K562 (cell line): Measurements from ENCODE around the gene ZSWIM3. TPM values are rescaled to one million over a fixed set of nuclear protein-coding genes. Genes with fewer than 3 reads are reported as not detected.

Experiments used
- CBX2 ChIP-seq: fragments of 200-600 bp; sonication (generic); IDR thresholded peaks from one replicate; pipeline ENCODE4 v1.6.1; 2012; ENCODE audit warnings: mild to moderate bottlenecking, low read length, inconsistent platforms; ENCODE audit not compliant: insufficient read depth, poor library complexity, severe bottlenecking
- ETS2 ChIP-seq: IDR thresholded peaks from 2 replicates; pipeline ENCODE4 v1.6.1; 2016; ENCODE audit warnings: borderline replicate concordance, missing genetic modification characterization, mild to moderate bottlenecking, moderate library complexity, missing compliant biosample characterization; ENCODE audit not compliant: poor library complexity, severe bottlenecking
- FOXA3 ChIP-seq, 2 experiments: fragments of 450-650 bp in 1 of 2; sonication (generic) in 1 of 2; formaldehyde crosslinking; IDR thresholded peaks in 1 of 2; conservative IDR thresholded peaks in 1 of 2; 2 replicates each; pipeline versions ENCODE4 v1.4.0 to v1.8.0; 2020 to 2022; ENCODE audit warnings: mild to moderate bottlenecking in 2 of 2, missing genetic modification reagents in 1 of 2
- HNRNPL ChIP-seq: fragments of 200-400 bp; formaldehyde crosslinking; IDR thresholded peaks from 2 replicates; pipeline ENCODE4 v1.6.1; 2017; ENCODE audit warnings: low read depth, mild to moderate bottlenecking, low read length
- KDM5B ChIP-seq: fragments of 200-600 bp; sonication (generic); IDR thresholded peaks from 2 replicates; pipeline ENCODE4 v1.6.1; 2012; ENCODE audit warnings: low read depth, mild to moderate bottlenecking, moderate library complexity, low read length, control low read depth, inconsistent platforms; ENCODE audit not compliant: insufficient replicate concordance
- KHSRP ChIP-seq: fragments of 450-650 bp; IDR thresholded peaks from 2 replicates; pipeline ENCODE4 v1.6.1; 2017
- L3MBTL2 ChIP-seq: fragments of 450-650 bp; IDR thresholded peaks from 2 replicates; pipeline ENCODE4 v1.6.1; 2016; ENCODE audit warnings: mild to moderate bottlenecking, moderate library complexity
- OTX1 ChIP-seq: fragments of 450-650 bp; formaldehyde crosslinking; IDR thresholded peaks from 2 replicates; pipeline ENCODE4 v1.4.0; 2022; ENCODE audit warnings: mild to moderate bottlenecking
- POLR2B ChIP-seq: fragments of 450-650 bp; IDR thresholded peaks from 2 replicates; pipeline ENCODE4 v1.6.1; 2018; ENCODE audit warnings: low read depth; ENCODE audit not compliant: partially characterized antibody
- PRPF4 ChIP-seq: fragments of 200-400 bp; formaldehyde crosslinking; IDR thresholded peaks from one replicate; pipeline ENCODE4 v1.6.1; 2017; ENCODE audit warnings: low read length, low read depth, mild to moderate bottlenecking; ENCODE audit not compliant: insufficient read depth, poor library complexity, severe bottlenecking
- TBP ChIP-seq: optimal IDR thresholded peaks from 2 replicates; pipeline ENCODE3; 2011; ENCODE audit warnings: low read depth, low read length, improper control_type of control experiment
- ZNF143 ChIP-seq: sonication (generic); formaldehyde crosslinking; IDR thresholded peaks from 2 replicates; pipeline ENCODE4 v1.9.0; 2022; ENCODE audit warnings: mild to moderate bottlenecking, missing genetic modification reagents
- ZNF384 ChIP-seq: IDR thresholded peaks from 2 replicates; pipeline ENCODE4 v1.6.1; 2012; ENCODE audit warnings: low read depth, low read length, improper control_type of control experiment
- ZNF551 ChIP-seq: fragments of 250-450 bp; sonication (Bioruptor Pico); IDR thresholded peaks from 2 replicates; pipeline ENCODE4 v1.5.0; 2021; ENCODE audit warnings: mild to moderate bottlenecking, moderate library complexity
- ZNF780A ChIP-seq: fragments of 250-450 bp; sonication (Bioruptor Pico); IDR thresholded peaks from 2 replicates; pipeline ENCODE4 v1.5.0; 2021; ENCODE audit warnings: mild to moderate bottlenecking
- ZSCAN32 ChIP-seq: fragments of 450-650 bp; formaldehyde crosslinking; IDR thresholded peaks from 2 replicates; pipeline ENCODE4 v1.4.0; 2020; ENCODE audit warnings: mild to moderate bottlenecking, moderate library complexity
- polyA plus RNA-seq, 8 experiments: library from polyadenylated mRNA; depleted of rRNA in 4 of 8; stranded (reverse) in 5 of 8; unstranded in 3 of 8; fragments of >200 nt; fragmentation: Nextera tagmentation in 2 of 8; fragmentation: Illumina TruSeq in 1 of 8; extraction: Ambion mirVana in 2 of 8; extraction: Trizol in 1 of 8; gene quantifications; 2 replicates each; pipeline versions ENCODE4 v1.2.1 to v1.2.3, GENCODE V29; 2011 to 2014; ENCODE audit warnings: inconsistent platforms in 1 of 8, missing spikeins in 1 of 8
- total RNA-seq, 7 experiments: library from RNA; depleted of rRNA in 6 of 7; stranded (reverse); fragments of >200 nt in 6 of 7; fragmentation: Illumina TruSeq in 2 of 7; extraction: Trizol in 2 of 7; gene quantifications; 2 replicates each; pipeline versions ENCODE4 v1.2.1 to v1.2.3, GENCODE V29; 2011 to 2021; ENCODE audit warnings: low replicate concordance in 1 of 7
- TF ChIP-seq, protein P1 (sequence below): IDR thresholded peaks from 3 replicates; pipeline ENCODE4 v1.6.1; 2011; ENCODE audit warnings: borderline replicate concordance, mild to moderate bottlenecking, moderate library complexity; ENCODE audit not compliant: insufficient read length; ENCODE audit errors: extremely low read depth
- TF ChIP-seq, protein P2 (sequence below): fragments of 450-650 bp; IDR thresholded peaks from 2 replicates; pipeline ENCODE4 v1.6.1; 2018; ENCODE audit not compliant: partially characterized antibody
- TF ChIP-seq, protein P3 (sequence below): IDR thresholded peaks from 2 replicates; pipeline ENCODE4 v1.6.1; 2016; ENCODE audit warnings: missing genetic modification characterization, missing compliant biosample characterization

The ZSWIM3 gene
- total and polyA plus RNA-seq, 9 of the 15 experiments (the other 6 are each of a cell fraction or from before 2014, with no cell fraction given): 1.7 to 4.3 (median 2.9) TPM

DNA sequence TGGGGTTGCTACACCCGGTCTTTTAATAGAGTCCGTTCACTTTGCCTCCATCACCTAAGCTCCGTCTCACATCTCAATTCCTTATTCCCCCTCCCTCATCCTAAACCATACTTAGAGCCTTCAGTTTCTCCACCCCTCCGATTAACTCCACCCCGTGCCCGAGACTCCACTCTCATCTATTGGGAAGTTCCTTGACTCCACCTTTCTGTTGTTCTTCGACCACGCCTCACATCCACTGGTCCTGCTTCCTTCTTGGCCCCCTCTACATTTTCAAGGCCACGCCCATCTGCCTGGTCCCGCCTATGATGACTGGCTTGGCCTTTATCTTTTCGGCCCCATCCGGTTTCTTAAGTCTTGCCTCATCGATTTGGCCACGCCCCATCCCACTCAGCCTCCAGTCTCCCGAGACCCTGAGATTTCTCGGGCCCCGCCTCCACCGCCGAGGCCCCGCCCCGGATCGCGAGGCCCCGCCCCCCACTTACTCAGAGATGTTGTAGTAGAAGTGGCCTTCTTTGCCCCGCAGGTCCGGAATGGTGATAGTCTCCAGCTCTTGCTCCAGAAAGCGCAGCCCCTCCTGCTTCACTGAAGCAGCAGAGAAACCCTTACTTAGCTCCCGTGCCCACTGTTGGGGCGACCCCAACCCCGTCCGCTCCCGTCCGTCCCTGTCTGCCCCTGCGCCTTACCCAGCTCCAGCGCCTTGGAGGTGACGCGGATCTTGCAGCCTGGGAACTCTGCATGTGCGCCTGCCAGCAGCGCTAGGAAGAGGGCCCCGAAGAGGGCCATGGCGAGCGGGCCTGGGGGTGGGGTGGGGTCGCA lies 53.5 kb downstream of the ZSWIM3 start (continued):
- no peak for TF ChIP-seq FOXA3 (CRISPR knock-in tag; conservative IDR thresholded peaks at IDR 0.05 in 1 of 2, IDR thresholded peaks at IDR 0.05 in 1 of 2)
- TF ChIP-seq TBP: peak; percentile 89
- TF ChIP-seq, protein P1, sequence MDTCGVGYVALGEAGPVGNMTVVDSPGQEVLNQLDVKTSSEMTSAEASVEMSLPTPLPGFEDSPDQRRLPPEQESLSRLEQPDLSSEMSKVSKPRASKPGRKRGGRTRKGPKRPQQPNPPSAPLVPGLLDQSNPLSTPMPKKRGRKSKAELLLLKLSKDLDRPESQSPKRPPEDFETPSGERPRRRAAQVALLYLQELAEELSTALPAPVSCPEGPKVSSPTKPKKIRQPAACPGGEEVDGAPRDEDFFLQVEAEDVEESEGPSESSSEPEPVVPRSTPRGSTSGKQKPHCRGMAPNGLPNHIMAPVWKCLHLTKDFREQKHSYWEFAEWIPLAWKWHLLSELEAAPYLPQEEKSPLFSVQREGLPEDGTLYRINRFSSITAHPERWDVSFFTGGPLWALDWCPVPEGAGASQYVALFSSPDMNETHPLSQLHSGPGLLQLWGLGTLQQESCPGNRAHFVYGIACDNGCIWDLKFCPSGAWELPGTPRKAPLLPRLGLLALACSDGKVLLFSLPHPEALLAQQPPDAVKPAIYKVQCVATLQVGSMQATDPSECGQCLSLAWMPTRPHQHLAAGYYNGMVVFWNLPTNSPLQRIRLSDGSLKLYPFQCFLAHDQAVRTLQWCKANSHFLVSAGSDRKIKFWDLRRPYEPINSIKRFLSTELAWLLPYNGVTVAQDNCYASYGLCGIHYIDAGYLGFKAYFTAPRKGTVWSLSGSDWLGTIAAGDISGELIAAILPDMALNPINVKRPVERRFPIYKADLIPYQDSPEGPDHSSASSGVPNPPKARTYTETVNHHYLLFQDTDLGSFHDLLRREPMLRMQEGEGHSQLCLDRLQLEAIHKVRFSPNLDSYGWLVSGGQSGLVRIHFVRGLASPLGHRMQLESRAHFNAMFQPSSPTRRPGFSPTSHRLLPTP: no peak
- TF ChIP-seq POLR2B: peak; percentile 91
- TF ChIP-seq PRPF4: no peak
- TF ChIP-seq ZNF551 (CRISPR knock-in tag): no peak
- peak; percentile 67 for TF ChIP-seq KDM5B
- no peak for TF ChIP-seq KHSRP
- TF ChIP-seq L3MBTL2: peak; percentile 48; the same call in 1 of the 2 replicates
- TF ChIP-seq ZNF780A (CRISPR knock-in tag): no peak
- TF ChIP-seq HNRNPL: no peak
- no peak for TF ChIP-seq ZSCAN32 (CRISPR knock-in tag)
- no peak for TF ChIP-seq ZNF384
- 0 out of 2 replicates have a peak, but pooled peaks have one; percentile 17 for TF ChIP-seq OTX1 (CRISPR knock-in tag)
- no peak for TF ChIP-seq CBX2
- TF ChIP-seq, protein P2, sequence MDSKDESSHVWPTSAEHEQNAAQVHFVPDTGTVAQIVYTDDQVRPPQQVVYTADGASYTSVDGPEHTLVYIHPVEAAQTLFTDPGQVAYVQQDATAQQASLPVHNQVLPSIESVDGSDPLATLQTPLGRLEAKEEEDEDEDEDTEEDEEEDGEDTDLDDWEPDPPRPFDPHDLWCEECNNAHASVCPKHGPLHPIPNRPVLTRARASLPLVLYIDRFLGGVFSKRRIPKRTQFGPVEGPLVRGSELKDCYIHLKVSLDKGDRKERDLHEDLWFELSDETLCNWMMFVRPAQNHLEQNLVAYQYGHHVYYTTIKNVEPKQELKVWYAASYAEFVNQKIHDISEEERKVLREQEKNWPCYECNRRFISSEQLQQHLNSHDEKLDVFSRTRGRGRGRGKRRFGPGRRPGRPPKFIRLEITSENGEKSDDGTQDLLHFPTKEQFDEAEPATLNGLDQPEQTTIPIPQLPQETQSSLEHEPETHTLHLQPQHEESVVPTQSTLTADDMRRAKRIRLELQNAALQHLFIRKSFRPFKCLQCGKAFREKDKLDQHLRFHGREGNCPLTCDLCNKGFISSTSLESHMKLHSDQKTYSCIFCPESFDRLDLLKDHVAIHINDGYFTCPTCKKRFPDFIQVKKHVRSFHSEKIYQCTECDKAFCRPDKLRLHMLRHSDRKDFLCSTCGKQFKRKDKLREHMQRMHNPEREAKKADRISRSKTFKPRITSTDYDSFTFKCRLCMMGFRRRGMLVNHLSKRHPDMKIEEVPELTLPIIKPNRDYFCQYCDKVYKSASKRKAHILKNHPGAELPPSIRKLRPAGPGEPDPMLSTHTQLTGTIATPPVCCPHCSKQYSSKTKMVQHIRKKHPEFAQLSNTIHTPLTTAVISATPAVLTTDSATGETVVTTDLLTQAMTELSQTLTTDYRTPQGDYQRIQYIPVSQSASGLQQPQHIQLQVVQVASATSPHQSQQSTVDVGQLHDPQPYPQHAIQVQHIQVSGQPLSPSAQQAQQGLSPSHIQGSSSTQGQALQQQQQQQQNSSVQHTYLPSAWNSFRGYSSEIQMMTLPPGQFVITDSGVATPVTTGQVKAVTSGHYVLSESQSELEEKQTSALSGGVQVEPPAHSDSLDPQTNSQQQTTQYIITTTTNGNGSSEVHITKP: peak; percentile 92
- TF ChIP-seq, protein P3, sequence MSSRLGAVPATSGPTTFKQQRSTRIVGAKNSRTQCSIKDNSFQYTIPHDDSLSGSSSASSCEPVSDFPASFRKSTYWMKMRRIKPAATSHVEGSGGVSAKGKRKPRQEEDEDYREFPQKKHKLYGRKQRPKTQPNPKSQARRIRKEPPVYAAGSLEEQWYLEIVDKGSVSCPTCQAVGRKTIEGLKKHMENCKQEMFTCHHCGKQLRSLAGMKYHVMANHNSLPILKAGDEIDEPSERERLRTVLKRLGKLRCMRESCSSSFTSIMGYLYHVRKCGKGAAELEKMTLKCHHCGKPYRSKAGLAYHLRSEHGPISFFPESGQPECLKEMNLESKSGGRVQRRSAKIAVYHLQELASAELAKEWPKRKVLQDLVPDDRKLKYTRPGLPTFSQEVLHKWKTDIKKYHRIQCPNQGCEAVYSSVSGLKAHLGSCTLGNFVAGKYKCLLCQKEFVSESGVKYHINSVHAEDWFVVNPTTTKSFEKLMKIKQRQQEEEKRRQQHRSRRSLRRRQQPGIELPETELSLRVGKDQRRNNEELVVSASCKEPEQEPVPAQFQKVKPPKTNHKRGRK (tag): no peak
- no peak for TF ChIP-seq ZNF143 (CRISPR knock-in tag)
- no peak for TF ChIP-seq ETS2
